ENCODE results near the gene ROBO2.
"Not testable (repeated sequence)": the region's sequence is repeated elsewhere in the genome, so short reads cannot be mapped to it uniquely, and the experiment has no call there.

Gene ROBO2

DNA sequence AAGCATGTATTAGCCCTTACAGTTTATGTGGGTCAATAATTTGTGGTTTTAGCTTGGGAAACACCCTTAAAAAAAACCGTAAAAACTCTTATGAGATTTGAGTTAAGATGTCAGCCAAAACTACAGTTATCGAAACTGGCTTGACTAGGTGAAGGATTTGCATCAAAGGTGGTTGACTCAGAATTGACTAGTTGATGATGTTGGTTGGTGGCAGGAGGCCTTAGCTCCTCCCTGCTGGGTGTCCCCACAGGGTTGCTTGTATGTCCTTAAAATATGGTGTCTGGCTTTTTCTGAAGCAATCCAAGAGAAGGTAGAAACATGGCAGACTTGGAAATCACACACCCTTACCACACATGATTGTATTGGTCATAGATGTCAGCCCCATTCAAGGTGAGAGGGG is 305.1 kb downstream of the ROBO2 start:
- DNase-seq = no peak

DNA sequence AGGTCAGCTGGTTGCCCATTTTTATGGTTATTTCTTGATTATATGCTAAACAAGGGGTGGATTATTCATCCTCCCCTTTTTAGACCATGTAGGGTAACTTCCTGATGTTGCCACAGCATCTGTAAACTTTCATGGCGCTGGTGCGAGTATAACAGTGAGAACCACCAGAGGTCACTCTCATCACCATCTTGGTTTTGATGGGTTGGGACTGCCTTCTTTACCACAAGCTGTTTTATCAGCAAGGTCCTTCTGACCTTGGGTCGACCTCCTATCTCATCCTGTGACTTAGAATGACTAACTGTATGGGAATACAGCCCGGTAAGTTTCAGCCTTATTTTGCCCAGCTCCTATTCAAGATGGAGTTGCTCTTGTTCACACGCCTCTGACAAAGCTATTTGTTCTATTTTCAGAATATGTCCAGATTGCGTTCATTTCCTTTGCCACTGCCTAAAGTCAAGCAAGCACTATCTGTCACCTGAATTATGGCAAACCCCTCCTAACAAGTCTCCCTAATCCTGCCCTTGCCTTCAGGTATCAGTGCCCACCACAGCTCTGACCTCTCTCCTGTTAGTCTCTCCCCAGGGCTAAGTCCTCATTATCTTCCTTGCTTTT is 308.5 kb downstream of the ROBO2 start:
- peak; percentile 46 for DNase-seq

DNA sequence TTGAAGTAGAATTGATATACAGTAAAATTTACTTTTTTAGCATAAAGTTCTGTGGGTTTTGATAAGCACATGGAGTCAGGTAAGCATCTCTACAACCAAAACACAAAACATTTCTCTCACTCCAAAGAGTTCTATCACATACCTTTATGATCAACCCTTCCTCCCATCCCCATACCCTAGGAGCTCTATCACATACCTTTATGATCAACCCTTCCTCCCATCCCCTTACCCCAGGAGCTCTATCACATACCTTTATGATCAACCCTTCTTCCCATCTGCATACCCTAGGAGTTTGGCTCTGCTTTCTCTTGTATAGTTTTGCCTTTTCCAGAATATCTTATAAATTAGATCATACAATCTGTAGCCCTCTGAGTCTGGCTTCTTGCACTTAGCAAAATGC is 315.1 kb downstream of the ROBO2 start:
- DNase-seq = no peak

DNA sequence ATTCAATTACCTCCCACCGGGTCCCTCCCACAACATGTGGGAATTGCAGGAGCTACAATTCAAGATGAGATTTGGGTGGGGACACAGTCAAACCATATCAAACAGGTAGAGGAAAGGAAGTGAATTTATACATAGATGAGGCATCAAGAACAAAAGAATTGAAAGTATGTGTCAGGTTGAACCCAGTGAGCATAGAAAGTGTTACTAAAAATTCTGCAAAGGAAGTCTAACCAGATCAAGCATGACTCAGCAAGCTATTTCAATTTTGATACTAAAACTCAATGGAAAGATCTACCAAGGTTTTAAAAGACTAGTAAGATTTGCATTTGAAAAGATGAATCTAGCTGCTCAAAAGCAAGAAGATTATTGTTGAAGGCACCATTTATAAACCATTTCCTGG is 323.0 kb downstream of the ROBO2 start:
- DNase-seq = no peak

DNA sequence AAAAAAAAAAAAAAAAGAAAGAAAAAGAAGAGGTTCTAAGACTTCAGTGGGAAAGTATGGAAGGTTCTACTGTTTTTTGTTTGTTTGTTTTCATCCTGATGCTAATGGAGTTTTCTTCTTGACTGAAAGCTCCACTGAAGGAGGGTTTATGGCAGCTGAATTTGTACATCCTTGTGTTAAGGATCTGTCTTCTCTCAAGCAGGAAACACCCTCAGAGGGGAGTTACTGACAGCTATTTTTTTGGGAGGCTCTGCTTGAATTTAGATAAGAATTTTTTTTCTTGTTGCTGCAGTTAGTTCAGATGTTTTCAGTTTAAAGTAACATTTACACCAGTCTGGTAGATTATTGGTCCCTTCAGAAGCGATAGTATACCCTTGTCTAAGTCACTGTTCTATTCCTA is 325.3 kb downstream of the ROBO2 start:
- DNase-seq = no peak

DNA sequence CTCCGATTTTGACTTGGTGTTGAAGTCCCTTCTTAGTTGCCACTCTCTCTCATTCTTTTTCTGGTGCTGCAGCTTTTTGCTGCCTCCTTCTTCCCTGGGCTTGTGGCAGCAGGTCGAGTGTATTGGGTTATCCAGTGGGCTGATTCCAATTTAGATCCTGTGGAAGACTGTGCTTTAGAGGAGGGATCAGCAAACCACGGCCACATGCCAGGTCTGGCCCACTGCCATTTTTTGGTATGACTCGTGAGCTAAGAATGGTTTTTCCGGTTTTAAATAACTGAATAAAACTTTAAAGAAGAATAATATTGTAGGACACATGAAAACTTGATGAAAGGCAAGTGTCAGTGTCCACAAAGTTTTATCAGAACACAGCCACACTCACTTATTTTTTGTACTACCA is 330.5 kb downstream of the ROBO2 start:
- peak; percentile 35 for DNase-seq

DNA sequence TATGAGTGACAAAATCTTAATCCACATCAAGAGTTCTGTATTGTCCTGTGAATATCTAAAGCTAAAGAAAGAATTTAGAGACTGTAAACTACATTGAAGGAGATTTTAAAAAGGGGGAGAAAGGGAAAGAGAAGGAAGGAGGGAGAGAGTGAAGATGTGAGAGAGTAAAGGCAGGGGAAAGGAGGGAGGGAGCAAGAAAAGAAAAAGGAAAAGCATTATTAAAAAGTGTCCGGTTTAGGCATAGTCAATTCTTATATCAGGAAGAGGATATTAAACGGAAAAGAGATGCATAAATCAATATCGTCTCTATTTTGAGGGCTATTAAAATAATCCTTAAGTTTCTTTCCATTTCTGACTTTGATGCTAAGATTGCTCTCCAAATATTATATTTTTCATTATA is 332.1 kb downstream of the ROBO2 start:
- DNase-seq = no peak

DNA sequence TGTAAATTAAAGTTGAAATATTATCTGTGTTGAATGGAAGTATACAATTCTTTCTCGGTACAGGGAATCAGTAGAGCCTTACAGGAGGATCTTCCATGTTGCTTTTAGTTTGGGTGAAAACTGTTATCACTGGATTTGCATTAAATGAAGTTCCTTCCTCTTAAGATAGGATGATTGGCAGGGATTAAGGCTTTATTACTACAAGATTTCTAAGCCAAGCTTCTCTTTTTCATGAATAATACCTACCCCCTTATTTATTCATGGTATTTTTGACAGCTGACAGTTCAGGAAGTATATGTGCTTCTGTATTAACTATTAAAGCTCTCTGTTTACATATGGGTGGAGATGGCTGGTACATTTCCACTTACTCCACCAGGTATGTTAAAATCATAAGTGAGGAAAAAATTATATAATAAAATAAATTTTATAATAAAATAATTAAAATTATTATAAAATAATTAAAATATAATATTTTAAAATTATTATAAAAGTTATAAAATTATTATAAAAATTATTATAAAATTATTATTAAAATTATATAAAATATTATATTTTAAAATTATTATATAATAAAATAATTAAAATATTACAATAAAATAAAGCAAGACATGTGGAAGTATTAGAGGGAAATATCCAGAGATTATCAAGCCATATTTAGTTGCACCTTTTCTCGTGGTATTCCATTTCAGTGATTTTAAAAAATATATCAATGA is 332.9 kb downstream of the ROBO2 start:
- DNase-seq = peak; percentile 7

DNA sequence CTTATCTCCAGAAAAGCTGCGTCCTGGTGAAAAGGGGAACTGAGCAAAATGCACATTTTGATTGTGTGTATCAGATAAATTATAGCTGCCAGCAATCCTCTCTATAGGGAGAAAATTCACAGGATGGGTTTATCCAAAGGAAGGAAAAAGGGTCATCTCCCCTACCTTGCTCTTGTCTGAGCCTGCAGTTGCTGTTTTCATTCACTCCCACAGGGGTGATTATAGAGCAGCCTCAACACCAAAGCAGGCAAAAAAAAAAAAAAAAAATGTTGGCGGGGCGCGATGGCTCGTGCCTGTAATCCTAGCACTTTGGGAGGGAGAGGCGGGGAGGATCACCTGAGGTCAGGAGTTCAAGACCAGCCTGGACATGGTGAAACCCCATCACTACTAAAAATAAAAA is 333.7 kb downstream of the ROBO2 start:
- no peak for DNase-seq

DNA sequence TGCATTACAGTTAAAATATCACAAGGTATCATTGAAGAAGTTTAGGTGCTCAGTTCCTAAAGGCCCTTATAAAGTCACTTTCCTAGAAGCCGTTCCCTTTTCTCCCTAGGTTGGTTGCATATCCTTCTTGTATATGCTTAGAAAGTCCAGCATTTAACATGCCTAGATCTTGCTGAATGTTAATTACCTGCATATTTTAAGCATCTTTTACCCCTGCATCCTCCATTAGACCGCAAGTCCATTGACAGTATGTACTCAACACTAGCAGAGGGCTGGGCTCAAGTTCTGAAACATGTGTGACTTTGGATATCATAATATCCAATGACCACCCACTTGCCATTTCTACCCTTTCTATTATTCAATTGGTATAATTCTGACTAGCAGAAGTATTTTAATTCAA is 336.6 kb downstream of the ROBO2 start:
- DNase-seq = no peak

DNA sequence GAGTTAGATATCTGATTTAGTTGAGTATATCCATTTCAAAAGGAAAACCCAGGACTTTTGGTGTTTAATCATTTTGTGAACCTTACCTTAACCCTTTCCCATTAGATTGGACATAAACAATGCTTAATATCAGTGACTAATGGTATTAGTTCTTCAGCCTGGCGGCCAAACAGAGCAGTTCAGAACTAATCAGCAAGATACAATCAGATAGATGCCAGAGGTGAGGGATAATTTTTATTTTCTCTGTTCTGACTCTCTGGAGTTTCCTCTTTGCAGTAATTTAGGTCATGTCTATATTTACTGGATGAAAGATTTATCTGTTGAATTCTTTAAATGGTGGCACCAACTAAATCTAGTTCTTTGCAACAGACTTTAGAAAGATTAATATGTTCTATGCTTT is 337.8 kb downstream of the ROBO2 start:
- no peak for DNase-seq

DNA sequence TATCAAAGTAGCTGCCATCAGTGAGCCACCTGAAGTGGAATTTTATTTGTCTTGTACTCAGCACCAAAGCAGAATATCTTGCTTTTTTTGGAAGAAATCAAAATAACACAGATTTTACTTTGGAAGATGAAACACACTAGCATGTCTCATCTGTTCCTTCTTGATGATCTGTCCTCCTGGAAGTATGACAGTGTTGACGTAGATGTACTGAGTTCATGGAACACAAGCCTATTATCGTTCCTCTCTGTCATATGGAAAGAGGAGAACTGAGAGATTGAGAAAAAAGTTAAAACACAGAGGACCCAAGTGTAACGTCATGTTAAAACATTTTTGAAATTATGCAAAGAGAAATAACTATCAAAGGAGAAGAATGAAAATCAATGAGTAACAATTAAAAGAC is 340.2 kb downstream of the ROBO2 start:
- no peak for DNase-seq

DNA sequence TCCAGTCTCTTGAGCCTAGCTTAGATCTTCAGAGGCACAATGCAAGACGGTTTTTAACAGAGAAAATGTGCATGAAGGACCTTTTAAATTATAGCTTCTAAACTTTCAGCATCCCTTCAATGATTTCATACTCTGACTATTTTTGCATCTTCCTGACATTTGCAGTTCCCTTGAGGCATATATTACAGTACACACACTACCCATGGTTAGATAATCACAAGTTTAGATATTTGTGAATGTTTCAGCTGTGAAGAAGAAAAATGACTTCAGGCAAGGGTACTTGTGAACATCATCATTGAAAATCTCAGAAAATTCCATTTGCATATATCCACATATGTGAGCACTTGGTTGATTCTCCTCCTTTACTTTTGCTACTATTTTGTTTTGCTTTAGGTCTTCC is 341.5 kb downstream of the ROBO2 start:
- DNase-seq = no peak

DNA sequence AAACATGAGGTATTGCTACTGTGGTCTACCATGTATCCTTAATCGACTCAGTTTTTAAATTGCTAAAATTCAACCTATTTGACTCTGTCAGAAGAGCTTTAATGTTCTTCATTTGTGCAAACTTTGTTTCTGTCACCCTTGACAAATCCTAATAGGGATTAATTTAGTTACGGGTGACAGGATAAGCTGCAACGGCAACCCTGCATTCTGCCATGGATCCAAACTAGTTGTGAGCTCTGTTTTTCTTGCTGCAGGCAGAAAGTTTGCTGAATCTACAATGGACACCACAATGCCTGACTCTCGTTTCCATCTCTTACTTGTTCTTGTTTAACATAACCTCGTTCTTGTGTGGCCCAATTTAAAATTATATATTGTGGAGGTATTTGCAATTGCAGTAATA is 352.3 kb downstream of the ROBO2 start:
- no peak for DNase-seq

DNA sequence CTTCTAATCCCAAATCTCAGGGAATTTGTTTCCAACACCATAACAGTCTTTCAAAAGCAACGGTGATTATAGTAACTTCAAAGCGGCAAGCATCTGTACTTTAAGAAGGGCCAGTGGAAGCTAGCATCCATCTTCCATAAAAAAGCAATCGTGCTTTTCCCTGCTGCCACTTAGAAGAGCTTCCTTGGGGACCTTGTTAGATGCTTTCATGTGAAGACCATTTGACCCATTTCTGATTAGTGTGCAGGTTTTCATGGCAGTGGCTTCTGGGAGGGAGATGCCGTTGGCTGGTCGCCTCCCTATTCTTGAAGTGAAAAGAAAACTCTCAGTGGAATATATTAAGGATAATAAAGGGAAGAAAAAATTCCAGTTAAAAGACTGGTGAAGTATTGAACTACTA is 354.1 kb downstream of the ROBO2 start:
- DNase-seq = no peak

DNA sequence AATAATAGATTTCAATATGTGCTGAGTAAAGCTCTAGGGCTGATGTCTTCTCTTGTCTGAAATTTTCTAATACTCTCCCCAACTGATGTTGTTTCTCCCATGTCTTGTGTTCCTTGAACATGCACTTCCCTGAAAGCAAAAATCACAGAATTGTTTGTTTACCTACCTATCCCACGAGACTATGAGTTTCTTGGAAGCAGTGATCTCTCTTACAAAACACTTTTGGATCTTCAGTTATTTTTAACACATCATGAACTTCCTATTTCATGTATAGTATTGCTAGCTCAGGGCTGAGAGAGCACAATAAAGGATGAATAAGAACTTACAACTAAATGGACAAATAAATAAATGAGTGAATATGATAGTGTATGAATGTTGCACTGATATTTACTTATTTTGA is 365.0 kb downstream of the ROBO2 start:
- peak; percentile 15 for DNase-seq

DNA sequence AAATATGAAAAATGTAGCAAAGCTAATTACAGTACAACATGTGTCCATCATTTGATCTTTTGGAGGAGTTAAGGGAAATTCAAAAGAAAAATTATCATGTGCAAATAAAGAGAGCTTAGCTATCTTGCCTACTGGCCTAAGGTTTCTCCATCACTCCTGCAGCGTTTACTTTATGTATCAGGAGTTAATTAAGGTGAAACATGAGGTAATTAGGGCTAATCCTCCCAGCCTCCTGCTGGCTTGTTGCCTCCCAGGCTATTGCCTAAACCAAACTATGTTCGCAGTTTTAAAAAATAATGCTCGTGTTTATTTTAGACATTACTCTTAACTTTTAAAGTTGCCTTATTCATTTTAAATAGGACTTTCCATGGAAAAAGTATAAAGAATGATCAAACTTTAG is 367.5 kb downstream of the ROBO2 start:
- DNase-seq = peak; percentile 92

DNA sequence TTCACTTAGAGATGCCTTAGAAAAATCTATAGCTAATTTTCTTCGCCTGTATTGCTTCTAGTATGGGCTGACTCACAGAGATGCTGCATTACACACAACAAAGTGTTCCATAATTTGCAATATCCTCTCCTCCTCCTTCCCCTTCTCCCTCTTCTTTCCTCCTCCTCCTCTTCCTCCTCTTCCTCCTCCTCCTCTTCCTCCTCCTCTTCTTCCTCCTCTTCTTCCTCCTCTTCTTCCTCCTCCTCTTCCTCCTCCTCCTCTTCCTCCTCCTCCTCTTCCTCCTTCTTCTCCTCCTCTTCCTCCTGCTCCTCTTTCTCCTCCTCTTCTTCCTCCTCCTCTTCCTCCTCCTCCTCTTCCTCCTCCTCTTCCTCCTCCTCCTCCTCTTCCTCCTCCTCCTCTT is 370.4 kb downstream of the ROBO2 start:
- not testable (repeated sequence) for DNase-seq

DNA sequence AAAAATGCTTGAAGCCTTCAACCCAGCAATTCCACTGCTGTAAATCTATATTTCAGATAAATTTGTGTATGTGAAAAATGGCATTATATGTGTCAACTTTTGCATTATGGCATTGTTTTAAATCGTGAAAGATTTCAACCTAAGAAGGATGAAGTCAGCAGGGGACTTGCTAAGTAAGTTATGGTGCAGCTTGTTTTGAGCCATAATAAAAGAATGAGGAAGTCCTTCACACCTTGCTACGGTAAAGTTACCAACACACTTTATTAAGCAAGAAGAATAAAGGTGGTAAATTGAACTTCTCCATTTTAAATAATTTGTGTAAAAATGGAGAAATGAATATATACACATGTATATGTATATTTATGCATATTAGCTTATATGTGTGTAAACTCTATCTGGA is 371.4 kb downstream of the ROBO2 start:
- DNase-seq = no peak

DNA sequence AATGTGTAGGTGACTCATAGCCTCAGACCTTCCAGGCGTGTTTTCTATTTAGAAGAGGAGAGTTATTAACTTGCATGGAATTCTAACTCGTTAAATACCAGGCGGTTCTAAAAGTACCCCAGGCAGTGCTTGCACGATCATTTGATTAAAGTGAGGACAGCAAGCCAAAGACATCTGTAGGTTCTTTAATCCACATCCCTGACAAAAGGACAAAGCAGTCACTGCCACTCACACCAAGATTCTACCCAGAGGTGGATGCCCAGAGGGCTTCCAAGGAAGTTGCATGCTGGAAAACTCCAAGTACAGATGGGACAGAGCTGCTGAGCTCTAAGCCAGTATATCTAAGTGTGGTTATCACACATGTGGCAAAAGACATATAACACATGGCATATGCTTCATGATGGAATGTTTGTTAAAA is 372.1 kb downstream of the ROBO2 start:
- DNase-seq = peak; percentile 51

DNA sequence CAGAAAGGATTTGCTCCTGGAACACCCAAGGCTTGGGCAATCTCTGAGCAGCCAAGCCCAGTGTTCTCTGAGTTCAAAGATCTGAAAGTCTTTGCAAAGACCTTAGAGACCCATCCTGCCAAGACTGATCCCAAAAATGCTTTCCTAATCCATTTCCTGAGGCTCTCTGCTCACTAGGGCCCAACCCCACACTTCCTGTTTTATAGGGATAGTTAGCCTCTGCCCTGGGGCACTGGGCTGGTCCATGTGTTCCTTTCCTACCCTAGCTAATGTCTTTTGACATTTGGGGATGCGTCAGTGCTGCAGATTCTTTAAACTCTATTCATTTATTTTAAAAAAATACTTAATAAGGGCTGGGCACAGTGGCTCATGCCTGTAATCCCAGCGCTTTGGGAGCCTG is 372.7 kb downstream of the ROBO2 start:
- DNase-seq = peak; percentile 30

DNA sequence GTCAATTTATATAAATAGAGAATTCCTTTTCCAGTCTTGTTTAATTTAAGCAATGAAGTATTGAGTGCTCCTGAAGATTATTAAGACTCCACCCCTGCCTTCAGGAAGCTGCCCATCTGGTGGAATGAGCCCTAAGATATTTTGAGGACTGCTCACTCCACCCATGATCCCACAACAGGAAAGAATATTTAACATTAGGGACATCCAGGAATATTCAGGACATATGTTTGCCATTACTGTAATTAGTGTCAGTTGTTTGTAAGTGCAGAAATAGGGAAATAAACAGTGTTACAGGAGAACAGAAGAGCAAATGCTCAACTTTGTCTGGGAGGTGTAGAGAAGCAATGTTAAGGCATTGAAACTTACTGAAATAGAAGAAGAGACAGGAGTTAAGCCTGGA is 375.0 kb downstream of the ROBO2 start:
- DNase-seq = no peak

DNA sequence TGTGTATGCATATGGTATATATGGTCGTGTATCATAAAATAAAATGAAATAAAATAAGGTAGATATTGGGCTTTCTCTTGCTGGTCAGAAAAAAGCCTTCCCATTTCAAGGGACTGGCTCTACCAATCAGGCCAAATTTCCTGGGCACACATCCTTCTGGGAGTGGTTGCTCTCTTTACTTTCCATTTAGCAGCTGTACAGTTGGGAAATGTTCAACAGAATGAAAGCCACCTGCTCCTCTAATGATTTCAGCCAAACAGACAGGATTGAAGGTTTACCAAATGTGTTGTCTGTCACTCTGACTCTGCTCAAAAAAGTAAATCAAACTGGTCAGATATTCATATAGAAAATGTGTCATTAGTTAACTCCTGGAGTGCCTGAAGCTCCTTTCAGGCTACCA is 380.4 kb downstream of the ROBO2 start:
- peak; percentile 87 for DNase-seq

DNA sequence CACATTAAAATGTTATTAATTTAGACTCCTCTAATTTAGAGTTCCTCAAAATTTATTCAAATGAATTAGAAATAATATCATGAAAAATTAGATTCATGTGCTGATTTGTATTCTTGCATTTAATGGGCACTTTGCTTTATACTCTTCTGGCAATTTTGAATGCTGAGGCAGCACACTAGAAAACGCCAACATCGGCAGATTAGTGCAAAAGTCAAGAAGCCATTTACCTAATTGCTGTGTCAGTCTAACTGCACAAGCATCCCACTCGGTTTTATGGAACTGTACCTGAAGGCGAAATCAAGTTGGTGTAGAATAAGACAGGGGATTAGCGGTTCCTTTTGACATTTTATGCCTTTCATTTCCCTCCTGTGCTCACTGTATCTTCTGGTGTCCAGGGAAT is 382.0 kb downstream of the ROBO2 start:
- DNase-seq = peak; percentile 66

DNA sequence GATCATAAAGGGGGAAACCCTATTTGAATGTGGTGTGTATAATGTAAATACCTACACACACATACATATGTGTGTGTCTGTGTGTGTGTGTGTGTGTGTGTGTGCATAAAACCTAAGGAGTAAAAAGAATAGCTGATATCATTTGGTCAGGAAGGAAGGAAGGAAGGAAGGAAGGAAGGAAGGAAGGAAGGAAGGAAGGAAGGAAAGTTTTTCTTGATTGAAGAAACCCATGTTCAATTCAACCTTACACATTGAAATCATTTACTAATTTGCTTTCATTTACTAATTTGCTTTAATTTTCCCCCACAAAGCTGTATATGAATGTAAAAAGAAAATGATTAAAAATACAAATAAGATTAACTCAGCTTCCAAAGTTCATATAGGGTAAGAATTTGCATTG is 386.6 kb downstream of the ROBO2 start:
- no peak for DNase-seq

Data from NCI-H69 (cell line).